ENCODE measurements around the gene ANKRD37. TPM values are rescaled to one million over a fixed set of nuclear protein-coding genes. Genes with fewer than 3 reads are reported as not detected.

The ANKRD37 gene
- total RNA-seq, 4 donors from 2014 or later, result 6.7 to 16.5 (median 9.8) TPM

DNA sequence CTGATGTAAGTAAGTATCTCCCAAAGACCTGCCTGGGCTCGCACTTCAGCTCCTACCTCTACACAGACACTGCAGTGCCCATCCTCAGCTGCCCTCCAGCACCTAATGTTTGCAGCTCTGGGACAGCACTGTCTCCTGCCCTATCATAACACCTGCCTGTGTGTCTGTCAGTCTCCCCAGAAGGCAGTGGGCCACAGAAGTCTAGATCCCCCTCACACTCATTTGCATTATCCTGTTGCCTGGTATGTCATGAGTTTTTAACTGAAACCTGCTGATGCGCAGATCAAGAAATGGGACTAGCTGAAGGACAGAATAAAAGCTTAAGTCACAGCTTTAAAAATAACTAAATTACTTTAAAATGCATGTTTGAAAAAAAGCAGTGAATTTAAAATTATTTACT lies 43.9 kb upstream of the ANKRD37 start:
- H3K4me3 ChIP-seq, result no peak overlapping the region
- 100% methylated on average over 1 to 2 of the region's 2 CpGs for WGBS, 2 donors (ENCODE audit: low coverage in 1 of 2)
- H3K27me3 ChIP-seq, result no peaks in the 10 kb centered on the region
- no peaks in the 10 kb centered on the region for H3K4me1 ChIP-seq
- H3K27ac ChIP-seq, result no peak overlapping the region
- no peak for TF ChIP-seq CTCF (IDR thresholded peaks at IDR 0.05)
- ATAC-seq, result no peak
- H3K36me3 ChIP-seq, result peaks cover 0 to 76% of the 10 kb centered on the region in 2 donors
- H3K9me3 ChIP-seq, result no peaks in the 10 kb centered on the region

- Histone ChIP-seq H3K4me3 (no peak overlapping the region), H3K9me3 (no peaks in the 10 kb centered on the region), H3K27me3 (no peaks in the 10 kb centered on the region), H3K27ac (no peak overlapping the region), H3K4me1 (no peaks in the 10 kb centered on the region), H3K36me3 (peaks cover 0 to 55% of the 10 kb centered on the region in 2 donors)
- TF ChIP-seq EP300 (IDR thresholded peaks at IDR 0.05) (no peak), POLR2AphosphoS5 (IDR thresholded peaks at IDR 0.05) (no peak), CTCF (IDR thresholded peaks at IDR 0.05) (no peak), POLR2A (IDR thresholded peaks at IDR 0.05) (no peak)
- WGBS, 2 donors (ENCODE audit: low coverage in 1 of 2), result 65 to 80% methylated on average over 5 of the region's 5 CpGs
- ATAC-seq, result no peak
Observed at GRCh38 chr4:185357211-185357610, 39.4 kb upstream of the ANKRD37 start.

DNA sequence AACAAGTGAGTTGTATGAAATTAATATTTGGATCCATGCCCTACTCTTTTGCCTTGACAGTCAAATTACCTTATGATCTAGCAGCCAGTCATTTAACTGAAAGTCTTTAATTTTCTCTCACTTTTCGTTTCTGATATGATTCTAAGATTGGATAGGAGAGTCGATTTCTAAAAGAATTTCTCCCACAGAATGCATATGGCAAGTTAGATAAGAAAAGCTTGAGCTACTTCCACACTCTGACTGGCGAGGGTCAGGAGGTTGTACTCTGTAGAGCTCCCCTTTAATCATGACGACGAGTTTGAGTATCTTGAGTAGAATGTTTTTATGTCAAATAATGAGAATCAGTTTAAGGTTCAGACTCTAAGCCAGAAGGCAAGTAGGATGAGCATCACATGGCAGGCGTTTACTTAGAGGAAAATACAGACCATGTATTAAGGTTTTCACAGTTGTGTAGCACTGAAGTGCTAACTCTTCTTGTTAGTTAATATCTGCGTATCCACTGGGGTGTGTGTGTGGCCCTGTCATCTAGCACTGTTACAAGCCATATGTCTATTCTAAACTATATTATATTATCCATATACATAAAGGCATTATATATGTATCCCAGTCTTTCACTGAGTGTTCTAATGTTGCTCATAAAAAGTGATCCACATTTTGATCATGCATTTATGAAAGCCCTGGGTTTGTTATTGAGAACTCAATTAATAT lies 38.8 kb upstream of the ANKRD37 start:
- Histone ChIP-seq H3K36me3 (peaks cover 0 to 53% of the 10 kb centered on the region in 2 donors), H3K9me3 (no peaks in the 10 kb centered on the region), H3K27me3 (no peaks in the 10 kb centered on the region), H3K4me3 (no peak overlapping the region), H3K27ac (no peak overlapping the region), H3K4me1 (no peaks in the 10 kb centered on the region)
- no peak for TF ChIP-seq POLR2AphosphoS5 (IDR thresholded peaks at IDR 0.05)
- no peak for TF ChIP-seq EP300 (IDR thresholded peaks at IDR 0.05)
- no peak for TF ChIP-seq POLR2A (IDR thresholded peaks at IDR 0.05)
- TF ChIP-seq CTCF (IDR thresholded peaks at IDR 0.05), result no peak
- no peak for ATAC-seq
- 69 to 82% methylated on average over 7 of the region's 7 CpGs for WGBS, 2 donors (ENCODE audit: low coverage in 1 of 2)

DNA sequence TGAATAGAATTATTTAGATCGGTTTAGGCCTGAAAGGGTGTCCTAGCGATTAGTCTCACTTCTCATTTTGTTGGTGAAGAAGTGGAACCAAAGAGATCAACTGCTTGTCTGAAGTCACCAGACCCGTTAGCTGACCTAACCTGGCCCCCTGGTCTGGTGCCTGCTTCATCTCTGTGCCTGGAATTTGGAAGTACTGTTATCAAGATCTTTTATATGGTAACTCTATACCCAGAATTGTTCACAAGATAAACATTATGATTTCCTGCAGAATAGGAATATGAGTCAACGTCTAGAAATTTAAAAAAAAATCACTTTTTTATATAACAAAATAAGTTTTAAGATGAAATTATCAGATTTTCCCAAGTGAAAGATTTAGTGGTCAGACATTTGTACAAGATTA lies 38.1 kb upstream of the ANKRD37 start:
- ATAC-seq, result no peak
- 75 to 84% methylated on average over 4 of the region's 4 CpGs for WGBS, 2 donors (ENCODE audit: low coverage in 1 of 2)
- no peak for TF ChIP-seq POLR2A (IDR thresholded peaks at IDR 0.05)
- no peak for TF ChIP-seq EP300 (IDR thresholded peaks at IDR 0.05)
- no peak for TF ChIP-seq POLR2AphosphoS5 (IDR thresholded peaks at IDR 0.05)
- TF ChIP-seq CTCF (IDR thresholded peaks at IDR 0.05), result no peak
- Histone ChIP-seq H3K27me3 (no peaks in the 10 kb centered on the region), H3K4me3 (no peak overlapping the region), H3K27ac (no peak overlapping the region), H3K36me3 (peaks cover 0 to 55% of the 10 kb centered on the region in 2 donors), H3K9me3 (no peaks in the 10 kb centered on the region), H3K4me1 (no peaks in the 10 kb centered on the region)

- ATAC-seq, result no peak
- TF ChIP-seq EP300 (IDR thresholded peaks at IDR 0.05) (no peak), POLR2AphosphoS5 (IDR thresholded peaks at IDR 0.05) (no peak), CTCF (IDR thresholded peaks at IDR 0.05) (no peak), POLR2A (IDR thresholded peaks at IDR 0.05) (no peak)
- H3K4me3 ChIP-seq, result no peak overlapping the region
- no peak overlapping the region for H3K27ac ChIP-seq
- WGBS, 2 donors (ENCODE audit: low coverage in 1 of 2), result 90 to 95% methylated on average over 2 to 3 of the region's 4 CpGs
- H3K27me3 ChIP-seq, result no peaks in the 10 kb centered on the region
- no peaks in the 10 kb centered on the region for H3K9me3 ChIP-seq
- peaks cover 0 to 50% of the 10 kb centered on the region in 2 donors for H3K36me3 ChIP-seq
- H3K4me1 ChIP-seq, result no peaks in the 10 kb centered on the region
Observed at GRCh38 chr4:185358959-185359358, 37.7 kb upstream of the ANKRD37 start.
